RWPE1 (cell line): ENCODE results near the gene MUC6.

Experiments used
- CTCF ChIA-PET: fragments of 350-600 bp; sonication (Branson Sonifier 250); formaldehyde crosslinking; extraction: SDS; loops from one replicate; lab custom pipeline; 2021; lab: Yijun Ruan, JAX
- POLR2A ChIA-PET: fragments of 400-600 bp; formaldehyde crosslinking; extraction: SDS; loops from one replicate; lab custom pipeline; 2020; ENCODE audit warnings: antibody characterized with exemption; ENCODE audit not compliant: low non-redundant PET; lab: Yijun Ruan, JAX
- DNase-seq: peaks from one replicate; pipeline ENCODE4 v3.0.0; 2012; ENCODE audit warnings: low spot score
- H3K27ac ChIP-seq: fragments of 450-650 bp; 2 replicates; pipeline ENCODE4 v1.5.1; 2017
- CTCF ChIP-seq: fragments of 450-650 bp; conservative IDR thresholded peaks from 2 replicates; pipeline ENCODE4 v1.5.1; 2017; ENCODE audit warnings: low read depth, mild to moderate bottlenecking

Gene MUC6

DNA sequence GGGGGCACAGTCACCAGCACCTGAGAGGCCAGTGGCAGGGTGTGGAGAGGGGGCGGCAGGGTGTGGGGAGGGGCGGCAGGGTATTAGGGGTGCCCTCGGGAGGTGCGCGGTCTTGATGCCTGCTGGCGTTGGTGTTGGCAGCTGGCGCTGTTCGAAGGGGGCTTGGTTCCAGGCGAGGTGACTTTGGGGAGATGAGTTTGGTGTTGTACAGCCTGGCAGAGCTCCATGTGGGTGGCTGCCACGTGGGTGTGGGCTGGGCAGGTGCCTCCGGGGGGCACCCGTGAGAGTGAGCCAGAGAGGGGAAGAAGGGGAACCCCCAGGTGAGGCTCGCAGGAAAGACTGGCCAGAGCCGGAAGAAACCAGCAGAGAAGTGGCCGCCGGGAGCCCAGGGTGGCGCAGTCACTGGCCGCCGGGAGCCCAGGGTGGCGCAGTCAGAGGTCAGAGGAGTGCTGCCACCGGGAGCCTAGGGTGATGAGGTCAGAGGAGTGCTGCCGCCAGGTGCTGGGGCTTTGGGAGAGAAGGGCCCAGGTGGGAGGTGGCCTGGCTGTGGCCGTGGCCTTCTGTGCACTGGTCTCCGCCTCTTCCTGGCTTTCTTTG is 44.7 kb downstream of the MUC6 start:
- no peak for TF ChIP-seq CTCF

GRCh38 chr11:991034-991433 is 45.5 kb downstream of the MUC6 start:
- no peak for TF ChIP-seq CTCF
- DNase-seq, result no peak
- ChIA-PET POLR2A (no interaction called here), CTCF (no interaction called here)
- H3K27ac ChIP-seq, result no peak overlapping the region

More for the DNA sequence above, 44.7 kb downstream of the MUC6 start:
- POLR2A ChIA-PET, result interaction anchor here (0.5 kb wide), 1 partner anchor 36 kb away, joined by 3 read pairs; no protein-coding TSS in a partner anchor
- H3K27ac ChIP-seq, result peak overlapping the region; percentile 50
- DNase-seq, result no peak
- CTCF ChIA-PET, result no interaction called here

DNA sequence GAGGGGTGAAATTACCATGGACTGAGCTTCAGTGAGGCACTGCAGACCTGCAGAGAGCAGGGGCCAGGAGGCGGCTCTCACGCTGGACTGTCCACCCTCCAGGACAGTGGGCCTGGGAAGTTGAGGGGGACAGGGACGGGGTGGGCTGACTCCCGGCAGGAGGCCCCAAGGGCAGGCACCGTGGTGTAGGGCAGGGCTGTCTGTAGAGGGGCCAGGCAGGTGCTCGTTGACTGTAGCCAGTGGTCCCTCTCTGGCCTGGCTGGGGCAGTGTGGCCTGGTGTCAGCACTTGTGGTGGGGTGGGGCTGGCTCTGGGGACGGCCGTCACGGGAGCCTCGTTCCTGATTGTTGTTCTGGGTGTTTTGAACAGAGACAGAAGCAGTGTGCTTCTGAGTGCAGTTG is 46.4 kb downstream of the MUC6 start:
- no peak for DNase-seq
- ChIA-PET POLR2A (no interaction called here), CTCF (no interaction called here)
- TF ChIP-seq CTCF, result no peak
- H3K27ac ChIP-seq, result no peak overlapping the region

DNA sequence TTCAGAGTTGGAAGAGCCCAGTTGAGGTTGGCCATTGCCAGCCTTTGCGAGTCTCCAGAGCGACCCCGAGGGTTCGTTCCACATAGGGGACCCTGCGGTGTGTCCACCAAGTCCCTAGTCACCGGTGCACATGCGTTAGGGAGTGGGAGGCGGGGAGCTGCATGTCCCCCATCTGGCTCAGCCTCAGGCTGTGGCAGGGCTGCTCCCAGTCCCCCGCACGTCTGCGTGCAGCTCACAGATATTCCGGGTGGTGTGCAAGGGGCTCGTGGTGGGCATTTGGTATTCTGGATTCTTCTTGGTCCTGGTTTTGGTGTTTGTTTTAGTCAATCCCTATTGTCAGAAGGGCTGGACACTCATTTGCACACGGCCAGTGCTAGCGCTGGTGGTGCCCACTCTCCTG is 48.8 kb downstream of the MUC6 start:
- no peak for TF ChIP-seq CTCF
- no peak overlapping the region for H3K27ac ChIP-seq
- no peak for DNase-seq
- ChIA-PET CTCF (interaction anchor here (0.5 kb wide), 1 partner anchor 245 kb away, joined by 3 read pairs; no protein-coding TSS in a partner anchor), POLR2A (no interaction called here)

- ChIA-PET CTCF (no interaction called here), POLR2A (no interaction called here)
- DNase-seq, result no peak
- no peak overlapping the region for H3K27ac ChIP-seq
- TF ChIP-seq CTCF, result no peak
Observed at GRCh38 chr11:986952-987305, 49.6 kb downstream of the MUC6 start.

DNA sequence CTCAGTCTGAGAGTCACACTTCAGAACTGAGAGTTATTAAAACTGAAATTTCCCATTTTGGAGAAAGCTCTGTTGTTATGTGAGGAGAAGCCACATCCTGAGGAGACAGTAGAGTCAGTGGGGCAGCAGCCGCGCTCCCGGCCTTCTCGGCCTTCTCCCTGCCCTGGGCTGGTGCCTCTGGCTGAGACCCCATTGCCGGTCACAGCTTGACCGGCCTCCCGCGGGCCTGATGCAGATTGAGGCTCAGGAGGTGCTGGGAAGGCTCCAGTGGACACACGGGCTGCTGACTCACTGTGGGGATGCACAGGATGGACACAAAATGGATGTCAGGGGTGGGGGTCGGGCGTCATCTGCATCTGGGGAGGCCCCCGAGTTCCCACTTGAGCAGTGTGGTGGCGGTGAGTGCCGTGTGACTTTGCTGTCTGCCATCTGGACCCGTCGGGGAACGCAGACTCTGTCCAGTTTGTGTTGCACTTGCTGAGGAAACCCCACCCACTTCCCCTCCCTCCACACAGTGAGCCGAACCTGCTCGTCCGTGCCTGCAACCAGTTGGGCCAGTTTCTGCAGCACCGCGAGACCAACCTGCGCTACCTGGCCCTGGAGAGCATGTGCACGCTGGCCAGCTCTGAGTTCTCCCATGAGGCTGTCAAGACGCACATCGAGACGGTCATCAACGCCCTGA is 50.1 kb downstream of the MUC6 start:
- POLR2A ChIA-PET, result no interaction called here
- DNase-seq, result peak; percentile 45
- H3K27ac ChIP-seq, result no peak overlapping the region
- TF ChIP-seq CTCF, result no peak
- CTCF ChIA-PET, result interaction anchor here (0.6 kb wide), 1 partner anchor 64 kb away, joined by 3 read pairs; no protein-coding TSS in a partner anchor
